Measurements from ENCODE around the gene COMMD1.
A peak's percentile ranks its signal among the peaks of the same experiment; 100 is the strongest.
"Not testable (repeated sequence)": the region's sequence is repeated elsewhere in the genome, so short reads cannot be mapped to it uniquely, and the experiment has no call there.

Gene COMMD1

DNA sequence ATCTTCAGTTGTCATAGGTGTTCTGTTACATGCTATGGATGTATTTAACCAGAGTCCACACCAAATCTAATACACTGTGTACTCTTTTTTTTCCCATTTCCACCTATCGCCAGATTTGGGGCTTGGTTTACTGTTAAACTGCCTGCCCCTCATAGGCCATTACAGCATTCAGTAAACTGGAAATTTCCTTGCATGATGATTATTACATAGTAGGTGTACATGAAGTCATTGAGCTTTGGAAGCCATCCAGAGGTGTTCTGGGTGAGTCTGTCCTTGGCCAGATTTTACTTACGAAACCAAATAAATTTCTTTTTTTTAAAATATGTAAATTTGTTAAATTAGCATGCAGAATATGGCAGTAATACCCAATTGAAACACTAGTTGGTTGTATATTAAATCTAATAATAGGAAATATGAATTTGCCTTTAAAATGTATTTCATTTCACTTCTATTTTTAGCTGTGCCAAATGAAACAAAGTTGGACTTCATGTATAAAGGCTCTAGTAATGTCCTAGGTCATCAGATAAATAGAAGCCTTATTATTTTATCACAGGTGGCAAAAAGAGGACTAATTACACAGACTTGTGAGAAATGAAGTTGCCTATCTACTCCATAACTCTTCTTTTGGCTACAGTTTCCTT lies 60.7 kb downstream of the COMMD1 start:
- DNase-seq: no peak

DNA sequence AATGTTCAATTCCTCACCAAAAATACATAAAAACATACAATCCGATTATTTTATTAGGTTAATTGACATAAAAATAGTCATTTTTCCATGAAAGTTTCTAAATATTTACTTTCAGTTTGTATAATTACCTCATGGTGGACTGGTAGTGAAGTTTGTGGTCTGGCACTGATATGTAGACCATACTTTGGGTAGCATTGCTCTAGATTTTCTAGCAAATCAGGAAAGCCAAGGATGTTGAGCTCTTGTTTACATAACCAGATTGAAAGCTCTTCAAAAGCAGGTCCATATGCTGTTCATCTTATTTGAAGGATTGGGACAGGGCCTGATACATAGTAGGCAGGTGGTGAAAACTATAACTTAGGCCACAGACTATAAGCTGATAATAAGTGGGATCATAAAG lies 61.8 kb downstream of the COMMD1 start:
- DNase-seq: no peak

DNA sequence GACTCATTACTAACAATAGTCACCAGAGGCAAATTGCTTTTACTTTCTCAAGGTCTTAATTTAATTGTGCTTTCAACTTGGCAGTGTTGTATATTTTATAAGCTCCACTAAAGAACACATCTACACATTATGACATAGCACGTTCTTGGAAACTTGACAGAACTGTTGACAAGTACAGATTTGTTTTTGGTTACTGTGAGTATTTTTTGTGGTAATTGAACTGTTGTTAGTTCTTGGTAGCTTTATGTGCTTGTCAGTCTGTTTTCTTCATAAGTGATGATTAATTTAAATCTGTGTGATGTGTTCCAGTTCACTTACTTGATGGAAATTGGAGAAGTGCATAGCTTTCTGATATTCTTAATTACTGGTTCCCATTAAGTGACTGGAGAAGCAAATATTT lies 63.9 kb downstream of the COMMD1 start:
- DNase-seq: no peak

DNA sequence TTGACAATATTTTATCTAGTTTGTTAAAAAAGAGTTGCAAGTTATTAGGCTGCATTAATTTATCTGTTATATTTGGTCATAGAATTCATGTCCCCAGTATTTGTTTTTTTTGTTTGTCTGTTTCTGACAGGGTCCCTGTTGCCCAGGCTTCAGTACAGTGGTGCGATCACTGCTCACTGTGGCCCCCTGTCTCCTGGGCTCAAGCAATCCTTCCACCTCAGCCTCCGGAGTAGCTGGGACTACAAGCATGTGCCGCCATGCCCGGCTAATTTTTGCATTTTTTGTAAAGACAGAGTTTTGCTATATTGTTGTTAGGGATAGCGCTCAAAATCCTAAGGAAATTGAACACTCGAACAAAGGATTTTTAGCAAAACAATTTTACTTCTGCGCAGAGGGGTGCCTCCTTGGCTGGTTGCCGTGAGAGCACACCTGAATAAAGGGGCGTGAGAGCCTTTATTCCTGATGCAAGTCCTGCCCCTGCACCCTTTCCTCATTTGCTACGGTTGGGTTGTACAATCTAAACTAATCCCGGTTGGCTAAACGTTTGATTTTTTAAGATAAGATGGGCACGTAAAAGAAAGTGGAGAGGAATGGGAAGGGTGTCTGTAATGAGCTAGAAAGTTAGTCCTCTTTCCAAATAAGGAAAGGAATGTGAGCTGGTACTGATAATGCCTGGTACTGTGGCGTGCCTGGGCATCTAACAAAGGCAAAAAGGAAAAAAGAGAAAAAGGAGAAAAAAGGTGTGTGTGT lies 65.5 kb downstream of the COMMD1 start:
- DNase-seq: no peak

DNA sequence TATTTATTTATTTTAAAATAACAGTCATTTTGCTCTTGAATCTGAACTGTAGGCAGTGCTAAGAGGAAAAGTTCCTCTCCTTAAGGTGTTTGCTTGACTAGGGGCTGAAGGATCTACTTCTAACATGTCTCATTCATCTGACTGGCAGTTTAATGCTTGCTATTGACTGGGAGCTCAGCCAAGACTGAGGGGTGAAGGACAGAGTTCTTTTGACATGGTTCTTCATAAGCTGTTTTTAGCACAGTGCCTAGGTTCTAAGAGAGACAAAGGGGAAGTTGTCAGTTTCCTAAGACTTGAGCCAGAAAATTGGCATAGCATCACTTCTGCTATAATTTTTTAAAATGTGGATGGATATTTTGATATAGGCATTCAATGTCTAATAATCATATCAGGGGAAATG lies 73.0 kb downstream of the COMMD1 start:
- DNase-seq: no peak

DNA sequence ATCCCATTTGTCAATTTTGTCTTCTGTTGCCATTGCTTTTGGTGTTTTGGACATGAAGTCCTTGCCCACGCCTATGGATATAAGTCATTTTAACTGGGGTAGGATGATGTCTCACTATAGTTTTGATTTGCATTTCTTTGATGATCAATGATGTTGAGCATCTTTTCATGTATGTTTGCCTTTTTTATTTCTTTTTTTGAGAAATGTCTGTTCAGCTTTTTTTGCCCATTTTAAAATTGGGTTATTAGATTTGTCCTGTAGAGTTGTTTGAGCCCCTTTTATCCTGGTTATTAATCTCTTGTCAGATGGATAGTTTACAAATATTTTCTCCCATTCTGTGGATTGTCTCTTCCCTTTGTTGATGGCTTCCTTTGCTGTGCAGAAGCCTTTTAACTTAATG lies 75.3 kb downstream of the COMMD1 start:
- DNase-seq: no peak

DNA sequence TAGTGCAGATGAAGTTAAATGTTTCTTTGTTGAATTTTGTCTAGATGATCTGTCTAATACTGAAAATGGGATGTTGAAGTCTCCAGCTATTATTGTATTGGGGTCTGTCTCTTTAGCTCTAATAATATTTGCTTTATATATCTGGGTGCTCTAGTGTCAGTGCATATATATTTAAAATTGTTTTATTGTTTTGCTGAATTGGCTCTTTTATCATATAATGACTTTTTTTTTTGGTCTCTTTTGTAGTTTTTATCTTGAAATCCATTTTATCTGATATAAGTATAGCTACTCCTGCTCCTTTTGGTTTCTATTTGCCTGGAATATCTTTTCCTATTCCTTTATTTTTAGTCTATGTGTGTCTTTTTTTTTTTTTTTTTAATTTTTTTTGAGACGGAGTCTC lies 79.2 kb downstream of the COMMD1 start:
- no peak for DNase-seq

DNA sequence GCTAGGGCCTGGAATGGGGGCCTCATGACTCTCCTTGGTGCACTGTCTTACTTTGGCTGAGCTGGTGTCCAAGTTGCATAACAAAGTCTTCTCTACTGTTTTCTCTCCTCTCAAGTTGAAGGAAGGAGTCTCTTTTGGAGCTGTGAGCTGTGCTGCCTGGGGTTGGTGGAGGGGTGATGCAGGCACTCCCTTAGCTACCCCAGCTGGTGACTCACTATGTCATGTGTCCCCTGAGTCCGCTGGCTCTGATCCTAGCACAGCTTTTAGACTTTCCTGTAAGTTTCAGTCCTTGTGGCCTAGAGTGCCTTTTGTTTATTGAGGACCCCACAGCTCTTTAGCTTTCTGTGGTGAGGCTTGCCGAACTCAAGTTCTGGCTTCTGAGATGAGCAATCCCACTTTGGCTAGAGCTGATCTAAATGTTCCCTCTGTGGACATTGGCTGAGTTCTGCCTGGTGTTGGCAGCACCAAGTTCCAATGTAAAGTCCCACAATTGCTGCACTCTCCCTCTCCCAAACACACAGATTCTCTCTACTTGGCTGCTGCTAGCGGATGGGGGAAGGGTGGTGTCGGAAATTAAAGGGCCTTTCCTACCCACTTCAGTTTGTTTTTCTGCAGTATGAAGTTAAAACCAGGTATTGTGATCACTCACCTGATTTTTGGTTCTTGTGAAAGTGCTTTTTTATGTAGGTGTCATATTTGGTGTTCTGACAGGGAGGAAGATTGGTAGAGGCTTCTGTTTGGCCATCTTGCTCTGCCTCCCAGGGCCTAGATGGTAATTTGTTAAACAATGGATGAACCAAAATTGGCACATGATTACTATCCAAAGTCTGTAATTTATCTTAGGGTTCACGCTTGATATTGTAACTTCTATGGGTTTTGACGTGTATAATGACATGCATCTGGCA lies 83.2 kb downstream of the COMMD1 start:
- DNase-seq: no peak

DNA sequence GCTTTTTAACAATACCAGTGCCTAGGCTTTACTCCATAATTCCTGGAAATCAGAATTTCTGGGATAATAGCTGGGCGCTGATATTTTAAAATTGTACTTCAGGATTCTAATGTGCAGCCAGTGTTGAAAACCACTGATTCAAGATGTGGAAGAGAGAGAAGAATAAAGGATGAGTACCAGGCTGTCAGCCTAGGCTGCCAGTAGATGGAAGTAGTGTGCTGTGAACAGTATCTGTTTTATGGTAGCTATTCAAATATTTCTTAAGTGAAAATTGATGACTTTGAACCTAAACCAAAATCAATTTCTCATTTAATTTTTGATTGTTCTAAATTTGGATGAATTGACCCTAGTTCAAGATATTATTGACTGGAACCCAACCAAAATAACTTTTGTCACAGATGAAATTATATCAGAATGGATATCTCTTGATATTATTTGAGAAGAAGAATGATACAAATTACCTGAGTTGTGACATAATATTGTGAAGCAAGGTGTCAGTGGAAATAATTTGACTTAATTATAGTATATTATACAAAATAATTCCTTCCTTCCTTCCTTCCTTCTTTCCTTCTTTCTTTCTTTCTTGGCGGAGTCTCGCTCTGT lies 88.0 kb downstream of the COMMD1 start:
- peak in 2 of 5 donors; percentile 7 to 22 for DNase-seq

DNA sequence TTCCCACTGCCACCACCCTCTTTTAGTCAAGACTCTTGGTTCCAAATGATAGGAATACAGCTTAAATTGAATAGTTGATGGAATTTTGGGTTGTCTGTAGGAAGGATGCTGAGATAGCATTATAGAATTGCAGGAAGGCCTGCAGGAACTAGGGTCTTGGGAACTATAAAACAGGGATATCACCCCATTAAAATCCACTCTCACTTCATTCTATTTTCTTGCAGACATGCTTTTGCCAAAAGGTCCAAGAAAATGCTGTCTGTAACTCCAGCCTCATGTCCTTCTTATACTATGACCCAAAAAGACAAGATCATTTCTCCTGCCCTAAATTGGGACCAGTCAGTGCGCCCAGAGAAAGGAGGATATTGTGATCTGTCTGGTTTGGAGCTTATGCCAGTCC lies 89.1 kb downstream of the COMMD1 start:
- no peak for DNase-seq

DNA sequence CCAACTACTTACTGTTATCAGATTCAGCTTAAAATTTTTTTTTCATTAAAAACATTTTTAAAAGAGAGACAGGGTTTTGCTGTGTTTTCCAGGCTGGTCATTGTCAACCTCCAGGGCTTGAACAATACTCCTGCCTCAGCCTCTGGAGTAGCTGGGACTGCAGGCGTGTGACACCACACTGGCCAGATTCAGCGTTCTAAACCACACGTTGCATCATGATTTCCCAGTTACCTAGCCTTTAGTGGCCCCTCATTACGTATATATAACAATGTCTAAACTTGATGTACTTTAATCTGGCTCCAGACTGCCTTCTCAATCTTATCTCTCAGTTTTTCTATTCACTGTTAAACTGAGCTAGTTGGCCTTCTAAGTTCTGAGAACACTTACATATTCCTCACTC lies 89.6 kb downstream of the COMMD1 start:
- DNase-seq: no peak

DNA sequence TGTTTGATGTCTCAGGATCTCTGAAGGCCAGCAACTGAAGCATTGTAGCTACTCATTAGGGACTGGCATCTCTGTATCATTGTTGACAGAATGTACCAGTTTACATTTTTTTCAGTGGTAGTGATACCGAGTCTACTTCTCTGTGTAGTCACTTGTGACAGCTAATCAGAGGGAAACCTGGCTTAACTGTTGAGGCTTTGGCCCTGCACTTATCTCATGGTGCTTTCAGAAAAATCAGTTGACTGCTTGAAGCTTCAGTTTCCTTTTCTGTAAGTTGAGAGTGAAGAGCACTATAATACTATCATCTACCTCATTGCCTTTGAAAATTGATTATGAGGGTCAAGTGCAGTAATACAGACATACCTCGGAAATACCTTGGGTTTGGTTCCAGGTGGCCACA lies 90.0 kb downstream of the COMMD1 start:
- DNase-seq: no peak

DNA sequence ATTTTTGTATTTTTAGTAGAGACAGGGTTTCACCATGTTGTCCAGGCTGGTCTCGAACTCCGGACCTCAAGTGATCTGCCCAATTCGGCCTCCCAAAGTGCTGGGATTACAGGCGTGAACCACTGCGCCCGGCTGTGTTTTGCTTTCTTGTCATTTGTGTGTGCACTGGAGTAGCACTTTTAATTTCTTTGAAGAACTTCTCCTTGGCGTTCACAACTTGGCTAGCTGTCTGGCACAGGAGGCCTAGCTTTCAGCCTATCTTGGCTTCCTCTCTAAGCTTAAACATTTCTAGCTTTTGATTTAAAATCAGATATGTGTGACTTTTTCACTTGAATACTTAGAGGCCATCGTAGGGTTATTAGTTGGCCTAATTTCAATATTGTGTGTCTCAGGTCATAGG lies 93.0 kb downstream of the COMMD1 start:
- no peak for DNase-seq

DNA sequence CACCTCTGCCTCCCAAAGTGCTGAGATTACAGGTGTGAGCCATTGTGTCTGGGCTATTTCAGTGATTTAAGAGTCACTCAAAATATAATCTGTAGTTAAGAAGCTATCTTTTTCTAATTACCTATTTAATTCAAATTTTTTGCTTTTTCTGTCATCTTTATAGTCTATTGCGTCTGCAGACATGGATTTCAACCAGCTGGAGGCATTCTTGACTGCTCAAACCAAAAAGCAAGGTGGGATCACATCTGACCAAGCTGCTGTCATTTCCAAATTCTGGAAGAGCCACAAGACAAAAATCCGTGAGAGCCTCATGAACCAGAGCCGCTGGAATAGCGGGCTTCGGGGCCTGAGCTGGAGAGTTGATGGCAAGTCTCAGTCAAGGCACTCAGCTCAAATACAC lies 95.1 kb downstream of the COMMD1 start:
- no peak for DNase-seq

DNA sequence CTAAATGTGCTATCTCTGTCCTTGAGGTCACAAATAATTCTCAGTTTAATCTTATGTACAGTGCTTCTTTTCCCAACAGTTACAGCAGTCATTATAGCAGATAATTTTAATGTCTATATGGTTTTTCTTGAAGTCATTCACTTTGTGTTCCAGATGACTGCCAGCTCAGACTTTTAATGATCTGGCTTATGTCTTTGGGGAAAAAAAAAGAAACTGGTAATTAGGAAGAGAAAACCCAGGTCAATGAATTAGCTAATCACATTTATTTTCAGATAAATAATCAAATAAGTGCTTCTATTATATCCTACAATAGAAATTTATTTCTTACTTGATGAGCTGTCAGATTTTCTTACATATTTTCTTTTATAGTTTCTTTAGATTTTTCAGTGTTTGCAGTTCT lies 96.0 kb downstream of the COMMD1 start:
- DNase-seq: no peak

DNA sequence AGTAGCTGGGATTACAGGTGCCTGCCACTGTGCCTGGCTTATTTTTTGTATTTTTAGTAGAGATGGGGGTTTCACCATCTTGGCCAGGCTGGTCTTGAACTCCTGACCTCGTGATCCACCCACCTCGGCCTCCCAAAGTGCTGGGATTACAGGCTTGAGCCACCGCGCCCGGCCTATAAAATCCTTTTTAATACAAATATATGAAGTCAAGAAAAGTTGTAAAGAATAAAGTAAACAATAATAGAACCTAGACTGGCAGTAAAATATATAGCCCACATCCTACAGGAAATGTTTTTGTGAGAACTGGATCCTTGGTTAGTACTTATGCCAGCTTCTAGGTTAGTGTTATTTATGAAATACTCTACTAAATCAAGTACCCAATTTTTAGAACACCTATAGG lies 99.0 kb downstream of the COMMD1 start:
- not testable (repeated sequence) for DNase-seq

DNA sequence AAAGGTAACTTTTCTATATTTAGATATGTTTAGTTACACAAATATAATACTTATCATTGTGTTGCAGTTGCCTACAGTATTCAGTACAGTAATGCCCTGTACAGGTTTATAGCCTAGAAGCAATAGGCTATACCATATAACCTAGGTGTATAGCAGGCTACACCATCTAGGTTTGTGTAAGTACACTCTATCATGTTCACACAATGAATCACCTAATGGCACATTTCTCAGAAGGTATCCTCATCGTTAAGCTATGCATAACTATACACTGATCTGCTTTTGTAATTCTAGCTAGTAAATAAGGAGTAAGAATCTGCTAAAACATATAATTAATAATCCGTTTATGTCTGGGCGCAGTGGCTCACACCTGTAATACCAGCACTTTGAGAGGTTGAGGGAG lies 102.1 kb downstream of the COMMD1 start:
- DNase-seq: no peak

DNA sequence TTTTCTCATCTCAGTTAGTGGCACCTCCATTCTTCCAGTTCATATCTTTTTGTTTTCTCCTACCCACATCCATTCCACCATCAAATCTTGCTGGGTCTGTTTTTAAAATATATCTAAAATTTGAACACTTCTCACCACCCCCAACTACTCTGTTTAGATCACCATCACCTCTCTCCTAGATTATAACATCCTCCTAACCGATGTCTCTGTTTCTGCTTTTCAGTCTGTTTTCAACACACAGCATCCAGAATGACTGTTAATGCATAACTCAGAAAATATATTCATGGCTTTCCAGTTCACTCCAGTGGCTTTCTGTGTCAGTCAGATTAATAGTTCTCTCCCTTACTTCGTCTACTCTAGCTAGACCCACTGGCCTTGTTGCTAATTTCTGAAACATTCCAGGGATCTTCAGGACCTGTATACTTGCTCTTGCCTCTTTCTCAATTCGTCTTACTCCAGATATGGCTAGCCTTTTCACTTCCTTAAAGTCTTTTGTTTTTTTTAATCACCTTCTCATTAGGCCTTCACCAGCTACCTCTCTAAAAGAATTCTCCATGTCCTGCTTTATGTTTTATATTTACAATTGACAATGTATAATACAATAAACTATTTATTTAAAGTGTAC lies 105.3 kb downstream of the COMMD1 start:
- DNase-seq: no peak

DNA sequence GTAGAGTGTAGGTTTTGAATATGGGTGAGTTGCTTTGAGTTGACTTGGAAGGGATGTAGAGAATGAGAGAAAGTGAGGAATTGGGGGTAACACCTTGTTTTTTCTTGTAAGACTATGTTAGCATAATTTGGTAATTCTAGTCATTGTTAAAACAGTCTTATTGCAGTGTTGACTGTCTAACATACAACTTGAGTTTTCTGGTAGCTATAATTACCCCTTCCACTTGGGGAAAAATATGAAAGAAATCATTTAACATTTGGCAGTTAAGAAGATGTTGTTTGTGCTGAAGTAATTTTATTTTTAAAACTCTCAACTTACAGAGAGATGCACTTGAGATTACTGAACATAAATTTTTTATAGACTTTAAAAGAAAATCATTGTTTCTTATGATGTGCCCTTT lies 108.2 kb downstream of the COMMD1 start:
- no peak for DNase-seq

DNA sequence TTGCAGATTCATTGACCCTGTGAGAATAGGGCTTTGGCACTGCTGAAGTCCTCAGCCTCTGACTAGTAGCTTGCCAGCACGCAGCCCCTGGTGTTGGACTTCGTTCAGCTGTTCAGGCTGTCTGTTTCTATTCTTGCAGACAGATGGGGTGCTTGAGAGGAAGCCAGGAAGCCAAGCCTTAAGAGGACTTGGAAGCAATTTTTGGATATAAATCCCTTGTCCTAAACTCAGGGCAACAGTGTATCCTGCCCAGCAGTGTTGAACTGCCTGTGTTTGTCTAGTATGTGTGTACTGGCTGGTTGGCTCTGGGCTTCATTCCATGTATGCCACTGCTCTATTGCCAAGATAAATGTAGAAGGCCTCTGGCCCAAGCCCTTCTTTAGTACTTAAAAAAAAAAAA lies 108.6 kb downstream of the COMMD1 start:
- no peak for DNase-seq

DNA sequence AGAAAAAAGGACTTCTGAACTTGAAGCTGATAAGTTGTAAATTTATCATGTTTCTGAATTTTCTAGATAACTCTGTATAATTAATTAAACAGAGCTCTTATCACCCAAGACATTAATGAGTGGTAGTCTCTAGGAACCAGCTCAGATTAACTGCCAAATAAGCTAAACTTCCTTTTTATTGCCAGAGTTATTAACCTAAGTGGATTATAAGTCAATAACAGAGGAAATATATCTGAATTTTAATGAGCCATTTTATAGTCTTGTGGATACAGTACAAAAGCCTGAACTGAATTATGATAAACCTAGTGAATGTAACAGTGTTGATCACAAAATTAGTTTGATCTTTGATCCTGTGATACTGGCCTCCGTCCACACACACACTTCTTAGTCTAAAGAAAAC lies 111.5 kb downstream of the COMMD1 start:
- no peak for DNase-seq

DNA sequence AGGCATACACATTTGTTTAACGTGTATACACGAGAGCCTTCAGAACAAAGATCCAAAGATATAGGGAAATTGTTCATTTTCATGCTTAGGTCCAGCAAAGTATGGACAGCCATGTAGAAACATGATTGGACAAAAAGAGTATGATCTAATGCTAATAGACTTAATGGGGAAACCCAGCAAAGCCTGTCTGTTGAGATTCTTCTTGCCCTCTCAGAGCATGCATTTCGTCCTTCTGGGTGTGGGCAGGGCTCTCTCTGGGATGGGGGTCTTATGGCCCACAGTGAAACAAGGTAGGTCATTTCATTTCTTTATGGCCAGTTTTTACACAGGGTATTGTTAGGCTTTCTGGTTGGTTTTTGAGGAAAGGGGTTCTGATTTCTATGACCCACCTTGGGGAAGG lies 124.4 kb downstream of the COMMD1 start:
- no peak for DNase-seq

DNA sequence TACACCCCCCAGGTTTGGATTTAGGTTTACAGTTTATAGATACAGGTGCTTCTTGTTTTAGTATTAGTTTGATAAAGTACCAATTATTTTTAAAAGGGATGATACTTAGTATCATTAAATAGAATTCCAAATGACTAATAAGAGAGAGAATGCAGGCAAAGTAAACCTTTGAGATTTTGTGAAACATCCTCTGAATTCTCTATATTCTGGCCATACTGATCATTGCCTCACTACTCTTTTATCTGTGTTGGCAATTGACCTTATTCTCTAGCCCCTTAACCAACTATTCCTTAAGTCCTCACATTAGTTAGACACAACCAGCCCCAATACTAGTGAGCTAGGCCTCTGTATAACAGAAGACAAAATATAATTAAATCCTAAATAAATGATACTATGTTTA lies 125.4 kb downstream of the COMMD1 start:
- DNase-seq: no peak

Data from T-helper 1 cell (primary cell).